GM20431 (cell line): ENCODE data around the gene KCNJ4.
"Not testable (repeated sequence)": the region's sequence is repeated elsewhere in the genome, so short reads cannot be mapped to it uniquely, and the experiment has no call there.

Experiments used
- in situ Hi-C: fragments of 300-500 bp; cut with MseI, MboI; formaldehyde crosslinking; loops from one replicate; pipeline ENCODE4 v1.15.0; 2020; ENCODE audit warnings: low sequenced_read_pairs; ENCODE audit not compliant: unreplicated experiment

Gene KCNJ4

DNA sequence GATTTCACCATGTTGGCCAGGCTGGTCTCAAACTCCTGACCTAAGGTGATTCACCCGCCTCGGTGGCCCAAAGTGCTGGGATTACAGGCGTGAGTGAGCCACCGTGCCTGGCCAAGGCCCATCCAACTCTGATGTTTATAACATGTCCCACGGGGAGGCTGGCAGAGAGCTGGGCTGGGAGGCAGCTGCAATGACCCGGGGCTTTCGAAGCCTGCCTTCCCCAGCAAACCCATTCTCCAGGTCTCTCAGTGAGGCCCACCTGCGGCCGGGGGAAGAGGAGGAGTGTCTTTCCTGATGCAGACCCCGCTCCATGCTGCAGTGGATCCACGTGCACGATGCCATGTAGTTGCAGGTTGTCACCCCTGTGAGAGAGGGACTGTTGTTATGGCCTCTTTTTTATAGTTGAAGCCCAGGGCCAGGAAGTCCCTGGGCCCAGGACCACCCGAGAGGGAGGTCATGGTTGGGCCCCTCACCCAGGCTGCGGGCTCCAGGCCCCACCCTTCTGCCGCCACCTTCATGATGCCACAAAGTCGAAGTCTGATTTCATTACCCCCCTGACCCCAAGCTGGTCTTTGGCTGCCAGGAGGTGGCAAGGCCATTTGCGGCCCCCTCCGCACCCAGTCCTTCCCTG lies 38.3 kb downstream of the KCNJ4 start:
- in situ Hi-C loops = no loop called here

DNA sequence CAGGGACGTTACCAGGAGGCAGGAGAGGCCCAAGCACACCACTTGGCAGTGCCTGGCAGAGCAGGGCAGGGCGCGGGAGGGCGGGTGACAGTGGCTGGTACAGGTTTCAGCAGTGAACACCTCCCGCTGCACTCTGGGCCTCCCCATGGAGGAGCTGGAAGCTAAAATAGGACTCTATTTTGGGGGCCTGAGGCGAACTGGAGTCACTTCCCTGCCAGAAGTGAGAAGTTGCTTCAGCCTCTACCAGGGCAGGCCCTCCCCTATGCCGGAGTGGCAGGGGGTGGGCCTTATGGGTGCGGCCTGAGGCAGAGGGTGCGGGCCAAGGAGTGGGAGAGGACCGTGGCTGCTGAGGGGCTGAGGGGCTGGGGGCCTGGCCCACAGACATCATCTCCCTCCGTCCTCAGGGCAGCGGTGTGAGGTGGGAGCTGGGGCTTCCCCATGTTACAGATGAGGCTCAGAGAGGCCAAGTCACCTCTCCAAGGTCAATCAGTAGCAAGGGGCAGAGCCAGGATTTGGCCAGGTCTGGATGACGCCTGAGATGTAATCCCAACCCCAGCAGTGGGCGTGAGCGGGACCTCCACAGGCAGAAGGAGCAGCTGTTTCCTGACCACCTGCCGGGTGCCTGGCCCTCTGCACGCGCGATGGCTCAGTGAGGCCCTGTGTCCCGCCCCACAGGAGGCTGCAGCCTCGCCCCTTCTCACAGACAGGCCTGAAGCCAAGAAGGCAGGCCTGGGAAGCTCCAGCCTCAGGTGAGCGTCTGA lies 39.3 kb downstream of the KCNJ4 start:
- in situ Hi-C loops = no loop called here

DNA sequence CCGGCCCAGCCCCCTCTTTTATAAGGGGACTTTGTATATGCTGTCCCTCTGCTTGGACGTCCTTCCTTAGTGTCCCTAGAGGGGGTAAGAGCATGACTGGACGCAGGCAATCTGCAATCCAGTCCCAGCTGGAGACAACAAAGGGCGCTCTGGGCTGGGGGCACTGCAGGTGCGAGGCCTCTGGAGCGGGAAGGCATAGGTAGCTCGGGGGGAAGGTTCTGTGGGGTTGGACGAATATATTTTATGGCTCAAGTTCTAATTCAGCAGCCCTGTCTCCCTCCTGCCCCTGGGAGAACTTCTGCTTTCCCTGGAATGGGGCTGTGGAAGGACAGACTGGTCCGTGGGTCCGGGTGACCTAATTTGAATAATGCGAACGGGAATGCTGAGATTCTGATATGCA lies 40.0 kb downstream of the KCNJ4 start:
- in situ Hi-C loops = no loop called here

DNA sequence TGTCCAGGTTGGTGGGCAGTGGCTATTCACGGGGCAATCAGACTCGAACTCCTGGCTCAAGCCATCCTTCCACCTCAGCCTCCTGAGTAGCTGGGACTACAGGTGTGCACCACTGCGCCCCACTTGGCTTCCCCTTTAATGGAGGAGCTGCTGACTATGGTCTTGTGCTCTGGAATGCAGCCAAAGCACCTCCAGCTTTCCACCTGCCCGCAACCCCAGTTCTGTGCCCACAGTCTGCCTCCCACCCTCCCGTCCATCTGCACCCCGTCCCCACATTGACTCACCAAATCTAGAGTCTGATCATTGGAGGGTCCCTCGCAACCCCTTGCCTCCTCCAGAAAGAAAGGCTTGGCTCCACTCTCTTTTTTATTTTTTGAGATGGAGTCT lies 41.0 kb downstream of the KCNJ4 start:
- in situ Hi-C loops = no loop called here

DNA sequence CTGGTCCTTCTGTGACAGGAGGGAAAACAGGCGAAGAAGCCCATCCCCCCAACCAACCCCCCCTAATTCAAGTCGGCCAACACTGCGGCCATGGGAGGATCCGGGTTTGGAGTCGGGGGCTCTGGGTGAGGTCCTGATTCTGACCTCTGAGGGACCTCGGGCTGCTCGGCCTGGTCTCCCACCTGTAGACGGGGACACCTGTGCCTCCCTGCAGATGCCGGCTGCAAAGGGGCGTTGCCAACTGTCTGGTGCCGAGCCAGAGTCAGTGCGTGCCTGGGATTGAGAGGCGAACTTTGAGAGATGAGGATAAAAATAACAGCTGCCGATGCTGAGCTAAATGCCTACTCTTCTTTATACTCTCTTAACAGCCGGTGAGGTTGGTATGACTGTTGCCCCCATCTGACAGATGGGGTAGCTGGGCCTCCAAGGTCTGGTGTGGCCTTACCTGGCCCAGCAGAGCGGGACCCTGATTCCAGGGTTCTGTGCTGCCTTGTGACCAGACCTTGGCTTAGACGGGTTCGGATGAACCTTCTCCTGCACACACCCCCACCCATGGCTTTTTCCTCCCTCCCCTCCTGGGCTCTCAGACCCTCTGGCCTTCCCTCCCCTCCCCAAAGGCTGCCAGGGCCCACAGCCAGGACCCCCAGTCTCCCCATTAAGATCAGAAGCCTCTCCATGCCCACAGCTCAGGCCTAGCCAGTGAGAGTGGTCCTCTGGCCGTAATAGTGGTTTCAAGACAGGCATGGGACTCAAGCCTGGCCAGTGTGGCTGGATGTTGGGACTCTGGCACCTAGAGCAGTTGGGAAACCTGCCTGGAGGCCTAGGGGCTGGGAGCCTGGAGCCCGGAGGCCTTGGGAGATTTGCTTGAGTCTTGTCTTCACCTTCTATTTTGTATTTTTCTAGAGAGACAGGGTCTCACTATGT lies 41.7 kb downstream of the KCNJ4 start:
- in situ Hi-C loops = no loop called here

DNA sequence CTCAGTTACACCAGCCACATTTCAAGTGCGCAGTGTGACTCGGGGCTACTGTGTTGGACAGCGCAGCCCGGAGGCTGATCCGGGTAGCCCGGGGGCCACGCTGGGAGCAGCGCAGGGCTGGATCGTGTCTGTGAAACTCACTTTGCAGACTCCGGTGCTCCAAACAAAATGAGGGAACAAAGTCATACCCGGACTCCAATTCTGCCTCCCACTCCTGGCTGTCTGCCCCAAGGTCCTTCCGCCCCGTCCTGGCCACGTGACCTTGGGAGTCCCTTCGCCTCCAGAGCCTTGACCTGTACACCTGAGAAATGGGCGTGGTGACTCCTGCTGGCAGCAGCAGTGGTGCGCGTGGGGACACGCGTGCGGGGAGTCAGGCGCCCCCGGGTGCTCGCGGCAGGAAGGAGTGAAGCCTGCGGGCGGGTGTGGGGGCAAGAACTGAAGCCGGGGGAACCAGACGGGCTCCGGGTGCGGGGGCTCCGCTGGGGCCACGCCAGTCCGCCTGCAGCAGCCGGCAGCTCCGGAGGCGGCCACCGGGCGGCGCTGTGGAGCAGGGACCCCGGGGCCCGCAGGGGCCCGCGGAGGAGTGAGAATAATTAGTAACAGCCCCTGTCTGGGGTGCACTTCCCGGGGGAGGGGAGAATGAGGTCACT lies 42.4 kb downstream of the KCNJ4 start:
- in situ Hi-C loops = no loop called here

DNA sequence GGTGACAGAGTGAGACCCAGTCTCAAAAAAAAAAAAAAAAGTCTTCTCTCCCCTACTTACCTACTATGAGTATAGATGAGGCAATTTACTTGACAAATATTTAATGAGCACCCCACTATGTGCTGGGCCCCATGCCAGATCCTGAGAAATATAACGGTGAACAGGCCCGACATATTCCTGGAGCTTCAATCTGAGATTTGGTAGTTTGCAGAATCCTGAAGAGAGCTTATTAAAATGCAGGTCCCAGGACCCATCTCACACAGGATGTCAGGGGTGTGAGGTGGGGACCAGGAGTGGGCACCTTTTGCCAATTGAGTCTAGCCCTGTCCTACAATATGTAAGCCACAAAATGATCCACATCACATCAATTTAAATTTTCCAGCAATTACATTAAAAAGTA lies 44.0 kb downstream of the KCNJ4 start:
- in situ Hi-C loops = no loop called here

DNA sequence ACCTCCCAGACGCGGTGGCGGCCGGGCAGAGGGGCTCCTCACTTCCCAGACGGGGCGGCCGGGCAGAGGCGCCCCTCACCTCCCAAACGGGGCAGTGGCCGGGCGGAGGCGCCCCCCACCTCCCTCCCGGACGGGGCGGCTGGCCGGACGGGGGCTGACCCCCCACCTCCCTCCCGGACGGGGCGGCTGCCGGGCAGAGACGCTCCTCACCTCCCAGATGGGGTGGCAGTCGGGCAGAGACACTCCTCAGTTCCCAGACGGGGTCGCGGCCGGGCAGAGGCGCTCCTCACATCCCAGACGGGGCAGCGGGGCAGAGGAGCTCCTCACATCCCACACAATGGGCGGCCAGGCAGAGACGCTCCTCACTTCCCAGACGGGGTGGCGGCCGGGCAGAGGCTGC lies 45.1 kb downstream of the KCNJ4 start:
- in situ Hi-C loops = not testable (repeated sequence)

DNA sequence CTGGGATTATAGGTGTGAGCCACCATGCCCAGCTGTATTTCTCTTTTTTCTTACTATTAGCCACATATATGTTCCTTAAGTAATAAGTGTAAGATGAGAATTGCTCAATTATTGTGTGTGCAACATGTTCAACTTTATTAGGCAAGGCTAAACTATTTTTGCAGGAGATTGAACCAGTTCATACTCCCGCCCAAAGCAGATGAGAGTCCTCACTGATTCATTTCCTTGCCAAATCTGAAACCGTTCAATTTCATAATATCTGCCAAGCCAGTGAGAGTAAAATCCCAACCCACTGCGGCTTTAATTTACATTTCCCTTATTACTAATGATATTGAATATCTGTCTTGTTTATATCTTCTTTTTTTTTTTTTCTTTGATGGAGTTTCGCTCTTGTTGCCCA lies 48.4 kb downstream of the KCNJ4 start:
- in situ Hi-C loops = no loop called here

DNA sequence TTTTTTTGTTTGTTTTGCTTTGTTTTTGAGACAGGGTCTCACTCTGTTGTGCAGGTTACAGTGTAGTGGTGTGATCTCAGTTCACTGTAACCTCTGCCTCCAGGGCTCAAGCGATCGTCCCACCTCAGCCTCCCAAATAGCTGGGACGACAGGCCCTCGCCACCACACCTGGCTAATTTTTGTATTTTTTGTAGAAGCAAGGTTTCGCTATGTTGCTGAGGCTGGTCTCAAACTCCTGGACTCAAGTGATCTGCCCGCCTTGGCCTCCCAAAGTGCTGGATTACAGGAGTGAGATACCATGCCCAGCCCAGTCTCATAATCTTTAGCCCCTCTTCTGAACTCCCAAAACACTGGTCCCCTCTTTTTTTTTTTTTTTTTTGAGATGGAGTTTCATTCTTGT lies 50.6 kb downstream of the KCNJ4 start:
- in situ Hi-C loops = no loop called here

DNA sequence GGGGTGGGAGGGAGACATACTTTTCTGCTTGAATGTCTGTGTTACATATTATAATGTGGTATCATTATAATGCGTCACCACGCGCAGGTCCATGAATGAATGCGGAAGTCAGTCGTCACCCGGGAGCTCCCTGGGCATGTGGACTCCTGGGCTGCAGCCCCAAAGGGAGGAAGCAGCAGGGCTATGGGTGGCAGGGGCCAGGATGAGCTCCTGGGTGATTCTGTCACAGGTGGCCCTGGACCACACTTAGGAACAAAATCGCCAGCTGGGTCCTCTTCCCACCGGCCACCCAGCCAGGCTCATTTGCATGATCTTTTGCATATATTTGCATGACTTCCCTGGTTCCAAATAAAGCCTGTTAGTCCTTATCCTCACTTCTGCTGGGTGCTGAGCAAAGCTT lies 51.2 kb downstream of the KCNJ4 start:
- in situ Hi-C loops = no loop called here

DNA sequence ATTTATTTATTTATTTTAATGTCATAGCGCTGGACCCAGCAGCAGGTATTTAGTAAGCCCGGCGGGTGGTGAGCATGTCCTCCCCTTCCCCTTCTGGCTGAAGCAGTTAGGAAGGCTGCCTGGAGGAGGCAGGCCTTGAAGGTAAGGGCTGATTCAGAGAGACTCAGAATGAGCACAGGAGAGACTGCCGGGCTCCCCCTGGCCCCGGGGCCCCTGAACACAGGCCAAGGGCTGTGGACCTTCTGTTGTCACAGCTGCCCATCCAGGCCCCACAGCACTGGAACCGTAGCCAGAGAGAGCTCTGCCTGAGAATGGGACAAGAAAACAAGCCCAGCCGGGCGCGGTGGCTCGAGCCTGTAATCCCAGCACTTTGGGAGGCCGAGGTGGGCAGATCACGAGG lies 52.8 kb downstream of the KCNJ4 start:
- in situ Hi-C loops = no loop called here

DNA sequence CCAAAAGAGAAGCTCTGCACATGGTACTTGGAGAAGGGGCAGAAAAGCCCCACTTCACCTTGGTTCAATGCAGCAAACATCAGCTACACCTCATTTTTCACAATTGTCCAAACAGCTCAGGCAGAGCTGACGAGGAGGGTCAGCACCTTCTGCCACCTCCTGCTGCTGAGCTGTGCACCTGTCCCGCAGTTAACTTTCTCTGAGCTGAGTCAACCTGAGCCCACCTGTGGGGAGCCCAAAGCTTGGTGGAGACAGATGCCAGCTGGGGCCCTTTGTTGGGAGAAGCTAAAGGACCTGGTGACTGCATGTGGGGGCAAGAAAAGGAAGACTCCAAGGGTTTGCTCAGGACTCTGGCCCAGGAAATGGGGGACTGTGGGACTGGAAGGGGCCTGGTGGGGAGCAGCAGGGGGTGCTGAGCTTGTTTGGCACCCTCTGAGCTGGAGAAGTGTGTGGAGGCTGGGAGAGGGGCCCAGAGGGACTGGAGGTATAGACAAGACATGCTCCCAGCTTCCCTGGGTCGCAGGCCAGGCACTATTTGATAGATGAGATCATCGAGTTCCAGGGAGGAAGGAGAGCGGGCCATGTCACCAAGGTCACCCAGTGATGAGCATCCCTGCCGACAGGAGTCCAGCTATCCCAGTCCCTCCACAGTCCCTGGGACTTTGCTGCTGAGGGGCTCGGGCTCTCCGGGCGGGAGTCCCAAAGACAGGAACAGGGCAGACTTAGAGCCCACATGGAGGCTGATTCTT lies 53.5 kb downstream of the KCNJ4 start:
- in situ Hi-C loops = no loop called here

DNA sequence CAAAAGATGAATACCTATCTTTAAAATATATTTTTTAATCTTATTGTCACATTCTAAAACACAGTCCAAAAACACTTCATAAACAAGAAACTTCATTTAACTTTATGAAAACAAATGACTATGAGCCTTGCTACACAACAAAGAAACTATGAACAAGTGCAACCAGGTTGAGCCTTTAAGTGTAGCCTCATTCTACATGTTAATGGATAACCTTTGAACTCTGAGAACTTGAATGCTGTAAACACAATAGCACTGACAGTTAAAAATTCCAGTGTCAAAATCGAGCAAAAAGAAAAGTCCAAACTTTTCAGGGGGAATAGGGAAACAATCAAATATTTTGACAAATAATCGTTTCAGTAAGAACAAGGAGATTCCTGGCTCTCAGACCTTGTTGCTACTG lies 54.7 kb downstream of the KCNJ4 start:
- in situ Hi-C loops = not testable (repeated sequence)

DNA sequence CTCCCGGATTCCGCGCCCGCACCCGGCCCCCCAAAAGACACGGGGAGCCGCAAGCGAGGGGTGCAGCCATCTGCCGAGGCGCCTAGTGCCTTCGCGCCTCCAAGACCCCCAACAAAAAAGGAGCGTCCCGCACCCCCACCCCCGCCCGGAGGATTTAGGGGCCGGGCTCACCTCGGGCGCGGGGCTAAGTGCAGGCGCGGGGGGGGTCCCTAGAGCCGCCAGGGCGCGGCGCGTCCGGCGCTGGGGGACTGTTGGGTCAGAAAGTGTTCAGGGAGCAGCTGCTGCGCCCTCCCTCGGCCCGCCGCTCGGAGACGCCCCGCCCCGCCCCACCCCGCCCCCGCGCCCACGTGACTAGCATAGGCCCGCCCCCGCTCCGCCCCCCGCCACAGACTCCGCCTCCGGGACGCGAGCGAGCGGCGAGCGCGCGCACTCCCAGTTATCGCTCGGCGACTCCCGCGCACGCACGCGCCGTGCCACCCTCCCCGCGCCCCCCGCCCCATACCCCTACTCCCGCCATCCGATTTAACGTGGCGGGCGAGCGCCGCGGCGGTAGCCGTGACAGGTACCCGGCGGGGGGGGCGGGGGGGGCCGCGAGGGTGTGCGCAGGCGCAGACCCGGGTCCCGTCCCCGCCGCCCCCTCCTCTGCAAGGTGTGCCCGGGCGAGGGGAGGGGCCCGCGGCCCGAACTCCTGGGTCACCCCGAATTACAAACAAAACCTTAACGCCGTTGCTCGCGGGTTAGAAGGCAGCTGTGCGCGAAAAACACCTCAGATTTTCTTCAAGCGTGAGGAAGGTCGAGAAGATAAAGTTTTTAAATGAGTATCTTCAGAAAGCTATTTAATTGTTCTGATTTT lies 56.2 kb downstream of the KCNJ4 start:
- in situ Hi-C loops = no loop called here

DNA sequence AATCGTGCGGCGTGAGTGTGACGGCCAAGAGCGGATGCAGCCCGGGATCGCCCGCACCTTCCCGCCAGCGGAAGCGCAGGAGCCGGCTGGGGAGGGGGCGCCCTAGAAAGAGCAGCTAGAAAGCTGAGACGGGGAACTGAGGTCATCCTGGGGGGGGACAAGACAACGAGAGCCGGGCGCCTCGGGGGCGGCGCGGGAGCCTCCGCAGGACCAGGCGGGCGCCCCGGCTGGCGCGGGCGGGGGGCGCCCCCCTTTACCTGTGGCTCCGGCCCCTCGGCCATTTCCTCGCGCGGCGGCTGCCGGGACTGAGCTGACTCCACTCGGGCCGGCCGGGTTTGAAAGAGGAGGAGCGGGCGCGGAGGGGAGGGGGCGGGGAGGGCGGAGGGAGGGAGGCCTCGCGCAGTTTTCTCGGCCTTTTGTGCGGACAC lies 56.8 kb downstream of the KCNJ4 start:
- in situ Hi-C loops = not testable (repeated sequence)

DNA sequence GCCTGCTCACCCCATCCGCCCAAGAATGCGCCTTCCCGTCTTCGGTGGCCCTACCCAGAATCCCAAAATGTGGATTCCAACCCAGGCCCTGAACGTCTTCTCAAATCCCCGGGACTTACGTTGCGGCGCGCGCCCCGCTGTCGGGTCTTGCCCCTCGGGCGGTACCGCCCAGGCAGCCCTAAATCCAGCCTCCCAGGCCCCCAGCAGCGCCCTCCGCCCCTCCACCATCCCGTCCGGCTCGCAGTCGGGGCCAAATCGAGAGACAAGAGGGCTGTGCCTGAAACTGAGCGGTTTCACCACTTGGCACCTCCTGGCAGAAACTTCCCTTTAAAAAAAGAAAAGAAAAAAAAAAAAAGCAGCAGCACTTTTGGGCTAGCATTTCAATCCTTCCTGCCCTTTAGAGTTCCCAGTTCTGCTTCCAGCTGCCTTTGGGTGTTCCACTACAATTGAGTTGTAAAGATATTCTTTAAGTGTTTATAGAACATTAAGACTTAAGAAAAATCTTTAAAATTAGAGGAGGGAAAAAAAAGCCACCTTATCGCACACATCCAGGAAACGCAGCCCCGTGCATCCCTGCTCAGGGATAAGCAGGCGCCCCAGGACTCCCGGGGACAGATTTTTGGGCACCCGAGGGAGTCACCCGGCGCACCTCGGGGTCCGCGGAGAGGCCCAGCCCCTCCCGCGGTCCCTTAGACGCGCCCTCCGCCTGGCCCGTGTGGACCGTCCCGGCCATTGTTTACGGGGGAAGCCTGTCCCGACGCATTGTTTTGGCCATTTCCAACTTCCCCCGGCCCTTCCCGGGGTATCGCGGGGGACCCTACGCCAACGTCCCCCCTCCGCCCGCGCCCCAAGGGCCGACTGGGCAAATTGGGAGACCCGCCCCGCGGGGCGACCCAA lies 57.6 kb downstream of the KCNJ4 start:
- in situ Hi-C loops = no loop called here
